Fibroblast of the aortic adventitia (primary cell): ENCODE data around the gene GLRX5. TPM values are rescaled to one million over a fixed set of nuclear protein-coding genes. Genes with fewer than 3 reads are reported as not detected.

ENCODE experiments used
- DNase-seq: peaks from one replicate; pipeline ENCODE4 v3.0.0-alpha.2; 2010; ENCODE audit warnings: low read depth
- H3K4me3 ChIP-seq: 2 replicates; pipeline ENCODE4 v1.5.1; 2011; ENCODE audit warnings: low read depth, mild to moderate bottlenecking, control low read depth, low read length, moderate library complexity
- CTCF ChIP-seq: IDR thresholded peaks from 2 replicates; pipeline ENCODE4 v1.5.1; 2011; ENCODE audit warnings: mild to moderate bottlenecking, low read length, control low read depth, inconsistent platforms; ENCODE audit not compliant: insufficient read depth
- total RNA-seq: library from RNA; depleted of rRNA; stranded (reverse); fragments of >200 nt; gene quantifications from 2 replicates; pipeline ENCODE4 v1.2.3, GENCODE V29; 2012; ENCODE audit warnings: low replicate concordance

Gene GLRX5
- total RNA-seq, 1 donor, result 47.2 TPM

GRCh38 chr14:95527387-95528002, 7.4 kb upstream of the GLRX5 start:
- peak; percentile 92 for DNase-seq
- peak; percentile 78 for TF ChIP-seq CTCF

GRCh38 chr14:95529216-95529615, 5.6 kb upstream of the GLRX5 start:
- H3K4me3 ChIP-seq, result no peak overlapping the region
- TF ChIP-seq CTCF, result no peak
- DNase-seq, result no peak

More at GRCh38 chr14:95527387-95528002, 7.4 kb upstream of the GLRX5 start:
- H3K4me3 ChIP-seq, result peak overlapping the region; percentile 45

- DNase-seq, result no peak
- no peak for TF ChIP-seq CTCF
- no peak overlapping the region for H3K4me3 ChIP-seq
These were observed 4.2 kb upstream of the GLRX5 start for GRCh38 chr14:95530473-95531276.

GRCh38 chr14:95531473-95531872, 3.4 kb upstream of the GLRX5 start:
- H3K4me3 ChIP-seq, result no peak overlapping the region
- peak; percentile 84 for DNase-seq
- no peak for TF ChIP-seq CTCF

- no peak for TF ChIP-seq CTCF
- DNase-seq, result no peak
- H3K4me3 ChIP-seq, result peak overlapping the region; percentile 84
These were observed 2.9 kb upstream of the GLRX5 start for GRCh38 chr14:95531969-95532368.

- TF ChIP-seq CTCF, result no peak
- H3K4me3 ChIP-seq, result peak overlapping the region; percentile 84
- DNase-seq, result peak; percentile 51
These were observed 1.4 kb upstream of the GLRX5 start for GRCh38 chr14:95533391-95533821.

GRCh38 chr14:95533822-95534221, 1.0 kb upstream of the GLRX5 start:
- peak overlapping the region; percentile 84 for H3K4me3 ChIP-seq
- no peak for TF ChIP-seq CTCF
- no peak for DNase-seq
